ENCODE results near the gene PI16.

DNA sequence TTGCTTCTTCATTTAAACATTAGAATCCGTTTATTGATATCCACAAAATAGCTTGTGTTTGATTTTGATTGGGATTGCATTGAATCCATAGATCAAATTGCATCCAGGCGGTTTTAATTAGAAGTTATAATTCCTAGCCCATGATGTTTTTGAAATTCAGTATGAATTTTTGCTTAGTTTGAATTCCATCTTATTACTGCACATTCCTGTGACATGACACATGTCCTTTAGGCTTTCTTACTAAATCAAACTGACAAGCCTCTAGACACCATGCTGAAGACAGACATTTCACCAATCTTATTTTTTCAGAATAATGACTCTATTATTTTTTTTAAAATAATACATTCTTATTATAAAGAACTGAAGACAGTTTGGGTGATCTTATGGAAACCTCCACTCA is 21.4 kb upstream of the PI16 start:
- no peak for TF ChIP-seq POLR2AphosphoS5 (IDR thresholded peaks at IDR 0.05)
- TF ChIP-seq RAD21 (conservative IDR thresholded peaks at IDR 0.05) = no peak
- TF ChIP-seq, protein P1, sequence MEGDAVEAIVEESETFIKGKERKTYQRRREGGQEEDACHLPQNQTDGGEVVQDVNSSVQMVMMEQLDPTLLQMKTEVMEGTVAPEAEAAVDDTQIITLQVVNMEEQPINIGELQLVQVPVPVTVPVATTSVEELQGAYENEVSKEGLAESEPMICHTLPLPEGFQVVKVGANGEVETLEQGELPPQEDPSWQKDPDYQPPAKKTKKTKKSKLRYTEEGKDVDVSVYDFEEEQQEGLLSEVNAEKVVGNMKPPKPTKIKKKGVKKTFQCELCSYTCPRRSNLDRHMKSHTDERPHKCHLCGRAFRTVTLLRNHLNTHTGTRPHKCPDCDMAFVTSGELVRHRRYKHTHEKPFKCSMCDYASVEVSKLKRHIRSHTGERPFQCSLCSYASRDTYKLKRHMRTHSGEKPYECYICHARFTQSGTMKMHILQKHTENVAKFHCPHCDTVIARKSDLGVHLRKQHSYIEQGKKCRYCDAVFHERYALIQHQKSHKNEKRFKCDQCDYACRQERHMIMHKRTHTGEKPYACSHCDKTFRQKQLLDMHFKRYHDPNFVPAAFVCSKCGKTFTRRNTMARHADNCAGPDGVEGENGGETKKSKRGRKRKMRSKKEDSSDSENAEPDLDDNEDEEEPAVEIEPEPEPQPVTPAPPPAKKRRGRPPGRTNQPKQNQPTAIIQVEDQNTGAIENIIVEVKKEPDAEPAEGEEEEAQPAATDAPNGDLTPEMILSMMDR (IDR thresholded peaks at IDR 0.05; ENCODE audit: poor library complexity, severe bottlenecking) = no peak

All from neural cell (in vitro differentiated cells).